CD4-positive, alpha-beta T cell (primary cell): ENCODE data around the gene CABLES2. TPM values are rescaled to one million over a fixed set of nuclear protein-coding genes. Genes with fewer than 3 reads are reported as not detected.

ENCODE experiments used
- ATAC-seq: fragments of 200-7000 bp; cut with Tn5 transposase; one replicate; pipeline ENCODE4 v1.10.0; 2022; ENCODE audit warnings: mild to moderate bottlenecking; ENCODE audit not compliant: poor library complexity
- CTCF ChIA-PET: fragments of 350-600 bp; sonication (Branson Sonifier 250); formaldehyde crosslinking; loops from one replicate; lab custom pipeline; 2021; ENCODE audit warnings: antibody characterized with exemption, inconsistent platforms; lab: Charles Lee
- POLR2A ChIA-PET: fragments of 350-600 bp; sonication (Branson Sonifier 250); formaldehyde crosslinking; loops from one replicate; lab custom pipeline; 2021; ENCODE audit warnings: antibody characterized with exemption, inconsistent platforms; lab: Charles Lee
- DNase-seq, 14 experiments: peaks; one replicate each; pipeline ENCODE4 v3.0.0-alpha.2; 2013 to 2020; ENCODE audit warnings: mixed read lengths in 2 of 14
- H3K27ac ChIP-seq, 2 donors: one replicate each; pipeline versions ENCODE4 v1.5.1 to v1.7.0; 2013; ENCODE audit warnings: low read length in 2 of 2, low read depth in 1 of 2, mild to moderate bottlenecking in 1 of 2
- H3K27me3 ChIP-seq, 2 experiments: 1 replicate in 1 of 2; 2 replicates in 1 of 2; pipeline versions ENCODE4 v1.6.1 to v1.7.0; 2013; ENCODE audit warnings: low read length in 2 of 2, control low read depth in 1 of 2, mild to moderate bottlenecking in 1 of 2, moderate library complexity in 1 of 2; ENCODE audit not compliant: insufficient read depth in 2 of 2, control insufficient read depth in 1 of 2
- H3K36me3 ChIP-seq: one replicate; pipeline ENCODE4 v1.6.1; 2013; ENCODE audit warnings: low read length, control low read depth; ENCODE audit not compliant: insufficient read depth
- H3K4me1 ChIP-seq: one replicate; pipeline ENCODE4 v1.6.1; 2013; ENCODE audit warnings: low read length, control low read depth; ENCODE audit not compliant: insufficient read depth
- H3K4me3 ChIP-seq: one replicate; pipeline ENCODE4 v1.5.1; 2013; ENCODE audit warnings: mild to moderate bottlenecking, low read length, moderate library complexity
- H3K9me3 ChIP-seq, 2 experiments: 1 replicate in 1 of 2; 2 replicates in 1 of 2; pipeline versions ENCODE4 v1.6.1 to v1.7.0; 2013; ENCODE audit warnings: low read length in 2 of 2, mild to moderate bottlenecking in 2 of 2, control low read depth in 1 of 2, moderate library complexity in 1 of 2; ENCODE audit not compliant: control insufficient read depth in 1 of 2, insufficient read depth in 1 of 2
- H3K27ac Mint-ChIP-seq: one replicate; pipeline ENCODE4 v1.8.0; 2020; ENCODE audit warnings: mixed read lengths
- H3K27me3 Mint-ChIP-seq: one replicate; pipeline ENCODE4 v1.8.0; 2021; ENCODE audit warnings: mixed read lengths
- H3K36me3 Mint-ChIP-seq: one replicate; pipeline ENCODE4 v1.8.0; 2021; ENCODE audit warnings: low read depth, mixed read lengths
- H3K4me1 Mint-ChIP-seq: one replicate; pipeline ENCODE4 v1.8.0; 2021; ENCODE audit warnings: low read depth, mixed read lengths
- H3K4me3 Mint-ChIP-seq: one replicate; pipeline ENCODE4 v1.8.0; 2020; ENCODE audit warnings: mild to moderate bottlenecking, mixed read lengths
- H3K9me3 Mint-ChIP-seq: one replicate; pipeline ENCODE4 v1.8.0; 2020; ENCODE audit warnings: mixed read lengths
- intact Hi-C, 2 experiments: fragments of 100-400 bp; cut with DNase I in 1 of 2; cut with micrococcal nuclease in 1 of 2; formaldehyde crosslinking; loops; one replicate each; pipeline versions ENCODE4 v1.15.1 to v1.9.0; 2023 to 2025; cut with DNase I, micrococcal nuclease
- total RNA-seq, 174 experiments: library from RNA in 2 of 174; stranded (reverse) in 2 of 174; gene quantifications; one replicate each; pipeline ENCODE4 v1.2.3 and lab custom pipeline; 2021 to 2026
- TF ChIP-seq, protein P1 (sequence below): fragments of 200-600 bp; IDR thresholded peaks from one replicate; pipeline ENCODE4 v1.8.0; 2022; ENCODE audit warnings: antibody characterized with exemption, mild to moderate bottlenecking

Gene CABLES2
- total RNA-seq, 2 experiments from 2014 or later: 4.4 TPM

- TF ChIP-seq, protein P1, sequence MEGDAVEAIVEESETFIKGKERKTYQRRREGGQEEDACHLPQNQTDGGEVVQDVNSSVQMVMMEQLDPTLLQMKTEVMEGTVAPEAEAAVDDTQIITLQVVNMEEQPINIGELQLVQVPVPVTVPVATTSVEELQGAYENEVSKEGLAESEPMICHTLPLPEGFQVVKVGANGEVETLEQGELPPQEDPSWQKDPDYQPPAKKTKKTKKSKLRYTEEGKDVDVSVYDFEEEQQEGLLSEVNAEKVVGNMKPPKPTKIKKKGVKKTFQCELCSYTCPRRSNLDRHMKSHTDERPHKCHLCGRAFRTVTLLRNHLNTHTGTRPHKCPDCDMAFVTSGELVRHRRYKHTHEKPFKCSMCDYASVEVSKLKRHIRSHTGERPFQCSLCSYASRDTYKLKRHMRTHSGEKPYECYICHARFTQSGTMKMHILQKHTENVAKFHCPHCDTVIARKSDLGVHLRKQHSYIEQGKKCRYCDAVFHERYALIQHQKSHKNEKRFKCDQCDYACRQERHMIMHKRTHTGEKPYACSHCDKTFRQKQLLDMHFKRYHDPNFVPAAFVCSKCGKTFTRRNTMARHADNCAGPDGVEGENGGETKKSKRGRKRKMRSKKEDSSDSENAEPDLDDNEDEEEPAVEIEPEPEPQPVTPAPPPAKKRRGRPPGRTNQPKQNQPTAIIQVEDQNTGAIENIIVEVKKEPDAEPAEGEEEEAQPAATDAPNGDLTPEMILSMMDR: no peak
Measured at GRCh38 chr20:62381842-62382241, 25.2 kb downstream of the CABLES2 start.

DNA sequence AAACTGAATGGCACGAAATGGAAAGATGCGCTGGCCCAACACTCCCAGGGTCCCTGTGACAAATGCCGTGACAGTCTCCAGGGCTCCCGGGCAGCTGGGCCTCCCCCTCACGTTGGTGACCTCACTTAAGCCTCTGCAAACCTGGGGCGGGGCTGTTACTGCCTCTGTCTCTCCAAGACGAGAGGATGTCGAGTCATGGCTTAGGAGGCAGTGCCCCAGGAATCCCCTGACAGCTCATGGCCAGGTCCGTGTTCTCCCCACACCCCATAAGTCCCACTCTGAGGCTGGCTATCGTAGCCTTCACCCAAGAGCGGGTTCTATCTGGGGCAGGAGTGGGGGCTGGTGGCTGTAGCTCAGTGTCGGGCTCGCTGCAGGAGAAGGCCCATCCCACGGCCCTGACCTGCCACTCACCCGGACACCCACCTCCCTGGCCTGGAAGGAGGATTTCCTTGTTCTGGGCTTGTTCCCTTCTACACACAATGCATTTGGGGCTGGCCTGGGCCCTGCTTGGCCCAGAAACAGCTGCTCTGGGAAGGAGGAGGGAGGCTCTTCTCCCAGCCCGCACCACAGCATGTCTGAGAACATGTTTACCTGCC, 25.8 kb downstream of the CABLES2 start:
- peaks cover 4% of the 10 kb centered on the region for H3K9me3 Mint-ChIP-seq
- no peaks in the 10 kb centered on the region for H3K9me3 ChIP-seq
- TF ChIP-seq, protein P1: no peak
- intact Hi-C loops: loop anchor here (10.0 kb wide), 2 partner anchors 414 to 834 kb away; partner anchors contain the start of genes MRGBP (in 1 of the 2) and YTHDF1 (in 1 of the 2)
- H3K27ac Mint-ChIP-seq: peak overlapping the region; percentile 85
- POLR2A ChIA-PET: no interaction called here
- no peaks in the 10 kb centered on the region for H3K36me3 ChIP-seq
- no peaks in the 10 kb centered on the region for H3K27me3 ChIP-seq
- CTCF ChIA-PET: no interaction called here
- H3K4me1 Mint-ChIP-seq: peaks cover 34% of the 10 kb centered on the region
- ATAC-seq: no peak
- H3K4me3 ChIP-seq: no peak overlapping the region
- H3K27me3 Mint-ChIP-seq: no peaks in the 10 kb centered on the region
- no peak for DNase-seq
- peaks cover 25% of the 10 kb centered on the region for H3K36me3 Mint-ChIP-seq
- H3K4me1 ChIP-seq: peaks cover 19% of the 10 kb centered on the region
- H3K27ac ChIP-seq: no peak overlapping the region
- no peak overlapping the region for H3K4me3 Mint-ChIP-seq

More at GRCh38 chr20:62381842-62382241, 25.2 kb downstream of the CABLES2 start:
- Mint-ChIP-seq H3K27me3 (no peaks in the 10 kb centered on the region), H3K36me3 (peaks cover 27% of the 10 kb centered on the region), H3K4me1 (peaks cover 34% of the 10 kb centered on the region), H3K27ac (peak overlapping the region; percentile 85), H3K4me3 (peak overlapping the region; percentile 47), H3K9me3 (peaks cover 4% of the 10 kb centered on the region)
- ChIA-PET CTCF (interaction anchor here (0.9 to 1.7 kb wide), 4 partner anchors 14 to 371 kb away, joined by 4 to 9 read pairs (median 5); no protein-coding TSS in a partner anchor), POLR2A (interaction anchor here (1.0 kb wide), 1 partner anchor 371 kb away, joined by 6 read pairs; no protein-coding TSS in a partner anchor)
- Histone ChIP-seq H3K4me3 (no peak overlapping the region), H3K4me1 (peaks cover 20% of the 10 kb centered on the region), H3K36me3 (no peaks in the 10 kb centered on the region), H3K27me3 (no peaks in the 10 kb centered on the region), H3K27ac (no peak overlapping the region), H3K9me3 (no peaks in the 10 kb centered on the region)
- ATAC-seq (no peak), DNase-seq (no peak)
- intact Hi-C loops: loop anchor here (1.0 to 10.0 kb wide), 4 partner anchors 80 to 833 kb away; partner anchors contain the start of genes ADRM1 (in 2 of the 2), MRGBP (in 1 of the 2) and YTHDF1 (in 1 of the 2)

- H3K36me3 Mint-ChIP-seq: peaks cover 14% of the 10 kb centered on the region
- Histone ChIP-seq H3K4me1 (peaks cover 7% of the 10 kb centered on the region), H3K9me3 (no peaks in the 10 kb centered on the region), H3K36me3 (no peaks in the 10 kb centered on the region), H3K27me3 (no peaks in the 10 kb centered on the region), H3K27ac (no peak overlapping the region), H3K4me3 (no peak overlapping the region)
- intact Hi-C loops: no loop called here
- ATAC-seq (no peak), DNase-seq (no peak)
- H3K27ac Mint-ChIP-seq: no peak overlapping the region
- H3K4me3 Mint-ChIP-seq: no peak overlapping the region
- H3K4me1 Mint-ChIP-seq: peaks cover 14% of the 10 kb centered on the region
- ChIA-PET CTCF (no interaction called here), POLR2A (no interaction called here)
- peaks cover 4% of the 10 kb centered on the region for H3K9me3 Mint-ChIP-seq
- no peaks in the 10 kb centered on the region for H3K27me3 Mint-ChIP-seq
- TF ChIP-seq, protein P1: no peak
Measured at GRCh38 chr20:62378215-62378614, 28.9 kb downstream of the CABLES2 start.
